ENCODE data around the gene ZDHHC4.
A peak's percentile ranks its signal among the peaks of the same experiment; 100 is the strongest.

The ZDHHC4 gene

GRCh38 chr7:6551016-6551511, 26.2 kb upstream of the ZDHHC4 start, which contains the start of gene GRID2IP:
GRID2IP (minus strand) TSS chr7:6551461; CDS start chr7:6551436, 25 bp downstream.
- H3K4me3 ChIP-seq (ENCODE audit: control insufficient read depth in 1 of 7, extremely low read depth in 1 of 7, insufficient read depth in 4 of 7, low read depth in 2 of 7, low read length in 6 of 7), result no peak within 1 kb of the TSS
- no peaks in the 10 kb centered on the region for H3K36me3 ChIP-seq (ENCODE audit: control insufficient read depth in 4 of 4, insufficient read depth in 4 of 4, low read length in 3 of 4)
- 95% methylated on average over 40 of the region's 46 CpGs for WGBS (ENCODE audit: insufficient coverage)
- ChIA-PET POLR2A (no interaction called here), CTCF (no interaction called here)
- H3K27me3 ChIP-seq (replicated peaks in 2 of 5; ENCODE audit: control insufficient read depth in 4 of 5, insufficient read depth in 5 of 5, low read length in 4 of 5), result peaks cover 0 to 2% (median 0%) of the 10 kb centered on the region in 5 experiments
- H3K4me1 ChIP-seq (ENCODE audit: control extremely low read depth in 1 of 4, control insufficient read depth in 4 of 4, insufficient read depth in 4 of 4, low read length in 3 of 4), result peaks cover 0 to 9% (median 6%) of the 10 kb centered on the region in 4 experiments
- DNase-seq, result no peak
- H3K27ac ChIP-seq (ENCODE audit: insufficient read depth in 1 of 2, low read depth in 1 of 2, low read length in 2 of 2, poor library complexity in 1 of 2, severe bottlenecking in 2 of 2), result no peak within 1 kb of the TSS
- no peaks in the 10 kb centered on the region for H3K9me3 ChIP-seq (ENCODE audit: control extremely low read depth in 1 of 5, control insufficient read depth in 4 of 5, insufficient read depth in 2 of 5, low read depth in 1 of 5, low read length in 4 of 5)

- CTCF ChIA-PET, result interaction anchor here (0.8 to 4.7 kb wide), 3 partner anchors 9 to 39 kb away, joined by 3 to 28 read pairs (median 8); no protein-coding TSS in a partner anchor
- no peak for DNase-seq
- no peaks in the 10 kb centered on the region for H3K9me3 ChIP-seq (ENCODE audit: control extremely low read depth in 1 of 5, control insufficient read depth in 4 of 5, insufficient read depth in 2 of 5, low read depth in 1 of 5, low read length in 4 of 5)
- no peak overlapping the region for H3K4me3 ChIP-seq (ENCODE audit: control insufficient read depth in 1 of 7, extremely low read depth in 1 of 7, insufficient read depth in 4 of 7, low read depth in 2 of 7, low read length in 6 of 7)
- no peak overlapping the region for H3K27ac ChIP-seq (ENCODE audit: insufficient read depth in 1 of 2, low read depth in 1 of 2, low read length in 2 of 2, poor library complexity in 1 of 2, severe bottlenecking in 2 of 2)
- no peaks in the 10 kb centered on the region for H3K36me3 ChIP-seq (ENCODE audit: control insufficient read depth in 4 of 4, insufficient read depth in 4 of 4, low read length in 3 of 4)
- H3K4me1 ChIP-seq (ENCODE audit: control extremely low read depth in 1 of 4, control insufficient read depth in 4 of 4, insufficient read depth in 4 of 4, low read length in 3 of 4), result no peaks in the 10 kb centered on the region
- WGBS (ENCODE audit: insufficient coverage), result 96% methylated on average over 5 of the region's 7 CpGs
- H3K27me3 ChIP-seq (replicated peaks in 2 of 5; ENCODE audit: control insufficient read depth in 4 of 5, insufficient read depth in 5 of 5, low read length in 4 of 5), result peaks cover 0 to 2% (median 0%) of the 10 kb centered on the region in 5 experiments
- POLR2A ChIA-PET, result no interaction called here
These were observed 23.7 kb upstream of the ZDHHC4 start for GRCh38 chr7:6553448-6554044.

- Histone ChIP-seq H3K9me3 (ENCODE audit: control extremely low read depth in 1 of 5, control insufficient read depth in 4 of 5, insufficient read depth in 2 of 5, low read depth in 1 of 5, low read length in 4 of 5) (no peaks in the 10 kb centered on the region), H3K4me3 (ENCODE audit: control insufficient read depth in 1 of 7, extremely low read depth in 1 of 7, insufficient read depth in 4 of 7, low read depth in 2 of 7, low read length in 6 of 7) (no peak overlapping the region), H3K36me3 (ENCODE audit: control insufficient read depth in 4 of 4, insufficient read depth in 4 of 4, low read length in 3 of 4) (no peaks in the 10 kb centered on the region), H3K27me3 (replicated peaks in 2 of 5; ENCODE audit: control insufficient read depth in 4 of 5, insufficient read depth in 5 of 5, low read length in 4 of 5) (peaks cover 0 to 2% (median 0%) of the 10 kb centered on the region in 5 experiments), H3K27ac (ENCODE audit: insufficient read depth in 1 of 2, low read depth in 1 of 2, low read length in 2 of 2, poor library complexity in 1 of 2, severe bottlenecking in 2 of 2) (no peak overlapping the region), H3K4me1 (ENCODE audit: control extremely low read depth in 1 of 4, control insufficient read depth in 4 of 4, insufficient read depth in 4 of 4, low read length in 3 of 4) (no peaks in the 10 kb centered on the region)
- CTCF ChIA-PET, result interaction anchor here (1.0 to 4.7 kb wide), 4 partner anchors 15 to 40 kb away, joined by 3 to 28 read pairs (median 8); no protein-coding TSS in a partner anchor
- POLR2A ChIA-PET, result interaction anchor here (0.9 kb wide), 1 partner anchor 21 kb away, joined by 6 read pairs; no protein-coding TSS in a partner anchor
- DNase-seq, result no peak
- 90% methylated on average over 3 of the region's 7 CpGs for WGBS (ENCODE audit: insufficient coverage)
These were observed 22.4 kb upstream of the ZDHHC4 start for GRCh38 chr7:6554848-6555247.

- no peaks in the 10 kb centered on the region for H3K9me3 ChIP-seq (ENCODE audit: control extremely low read depth in 1 of 5, control insufficient read depth in 4 of 5, insufficient read depth in 2 of 5, low read depth in 1 of 5, low read length in 4 of 5)
- peaks cover 0 to 2% (median 0%) of the 10 kb centered on the region in 5 experiments for H3K27me3 ChIP-seq (replicated peaks in 2 of 5; ENCODE audit: control insufficient read depth in 4 of 5, insufficient read depth in 5 of 5, low read length in 4 of 5)
- H3K27ac ChIP-seq (ENCODE audit: insufficient read depth in 1 of 2, low read depth in 1 of 2, low read length in 2 of 2, poor library complexity in 1 of 2, severe bottlenecking in 2 of 2), result no peak overlapping the region
- ChIA-PET POLR2A (no interaction called here), CTCF (interaction anchor here (2.2 to 4.7 kb wide), 2 partner anchors 20 to 41 kb away, joined by 7 to 28 read pairs; no protein-coding TSS in a partner anchor)
- no peaks in the 10 kb centered on the region for H3K36me3 ChIP-seq (ENCODE audit: control insufficient read depth in 4 of 4, insufficient read depth in 4 of 4, low read length in 3 of 4)
- H3K4me1 ChIP-seq (ENCODE audit: control extremely low read depth in 1 of 4, control insufficient read depth in 4 of 4, insufficient read depth in 4 of 4, low read length in 3 of 4), result no peaks in the 10 kb centered on the region
- 89% methylated on average over 5 of the region's 6 CpGs for WGBS (ENCODE audit: insufficient coverage)
- no peak overlapping the region for H3K4me3 ChIP-seq (ENCODE audit: control insufficient read depth in 1 of 7, extremely low read depth in 1 of 7, insufficient read depth in 4 of 7, low read depth in 2 of 7, low read length in 6 of 7)
- no peak for DNase-seq
These were observed 21.1 kb upstream of the ZDHHC4 start for GRCh38 chr7:6556196-6556595.

GRCh38 chr7:6558837-6559236, 18.4 kb upstream of the ZDHHC4 start:
- no peaks in the 10 kb centered on the region for H3K36me3 ChIP-seq (ENCODE audit: control insufficient read depth in 4 of 4, insufficient read depth in 4 of 4, low read length in 3 of 4)
- 19% methylated on average over 3 of the region's 6 CpGs for WGBS (ENCODE audit: insufficient coverage)
- DNase-seq, result peak; percentile 66 to 69 (median 66)
- no peaks in the 10 kb centered on the region for H3K4me1 ChIP-seq (ENCODE audit: control extremely low read depth in 1 of 4, control insufficient read depth in 4 of 4, insufficient read depth in 4 of 4, low read length in 3 of 4)
- CTCF ChIA-PET, result interaction anchor here (0.6 to 4.6 kb wide), 14 partner anchors 9 to 513 kb away, joined by 3 to 31 read pairs (median 4); no protein-coding TSS in a partner anchor
- no peaks in the 10 kb centered on the region for H3K9me3 ChIP-seq (ENCODE audit: control extremely low read depth in 1 of 5, control insufficient read depth in 4 of 5, insufficient read depth in 2 of 5, low read depth in 1 of 5, low read length in 4 of 5)
- H3K27ac ChIP-seq (ENCODE audit: insufficient read depth in 1 of 2, low read depth in 1 of 2, low read length in 2 of 2, poor library complexity in 1 of 2, severe bottlenecking in 2 of 2), result no peak overlapping the region
- no peaks in the 10 kb centered on the region for H3K27me3 ChIP-seq (replicated peaks in 2 of 5; ENCODE audit: control insufficient read depth in 4 of 5, insufficient read depth in 5 of 5, low read length in 4 of 5)
- POLR2A ChIA-PET, result interaction anchor here (0.6 to 1.4 kb wide), 3 partner anchors 35 to 51 kb away, joined by 3 to 4 read pairs (median 3); no protein-coding TSS in a partner anchor
- no peak overlapping the region for H3K4me3 ChIP-seq (ENCODE audit: control insufficient read depth in 1 of 7, extremely low read depth in 1 of 7, insufficient read depth in 4 of 7, low read depth in 2 of 7, low read length in 6 of 7)

- no peak for DNase-seq
- Histone ChIP-seq H3K4me3 (ENCODE audit: control insufficient read depth in 1 of 7, extremely low read depth in 1 of 7, insufficient read depth in 4 of 7, low read depth in 2 of 7, low read length in 6 of 7) (no peak overlapping the region), H3K27me3 (replicated peaks in 2 of 5; ENCODE audit: control insufficient read depth in 4 of 5, insufficient read depth in 5 of 5, low read length in 4 of 5) (no peaks in the 10 kb centered on the region), H3K4me1 (ENCODE audit: control extremely low read depth in 1 of 4, control insufficient read depth in 4 of 4, insufficient read depth in 4 of 4, low read length in 3 of 4) (no peaks in the 10 kb centered on the region), H3K9me3 (ENCODE audit: control extremely low read depth in 1 of 5, control insufficient read depth in 4 of 5, insufficient read depth in 2 of 5, low read depth in 1 of 5, low read length in 4 of 5) (no peaks in the 10 kb centered on the region), H3K36me3 (ENCODE audit: control insufficient read depth in 4 of 4, insufficient read depth in 4 of 4, low read length in 3 of 4) (no peaks in the 10 kb centered on the region), H3K27ac (ENCODE audit: insufficient read depth in 1 of 2, low read depth in 1 of 2, low read length in 2 of 2, poor library complexity in 1 of 2, severe bottlenecking in 2 of 2) (no peak overlapping the region)
- WGBS (ENCODE audit: insufficient coverage), result no CpG with 5 or more reads among the region's 3 CpGs
- ChIA-PET CTCF (interaction anchor here (0.8 to 4.6 kb wide), 6 partner anchors 11 to 503 kb away, joined by 3 to 31 read pairs (median 6); no protein-coding TSS in a partner anchor), POLR2A (interaction anchor here (1.4 kb wide), 1 partner anchor 44 kb away, joined by 4 read pairs; no protein-coding TSS in a partner anchor)
These were observed 17.4 kb upstream of the ZDHHC4 start for GRCh38 chr7:6559896-6560295.

GRCh38 chr7:6562106-6562505, 15.1 kb upstream of the ZDHHC4 start:
- no peak for DNase-seq
- H3K27ac ChIP-seq (ENCODE audit: insufficient read depth in 1 of 2, low read depth in 1 of 2, low read length in 2 of 2, poor library complexity in 1 of 2, severe bottlenecking in 2 of 2), result no peak overlapping the region
- POLR2A ChIA-PET, result interaction anchor here (1.1 kb wide), 1 partner anchor 13 kb away, joined by 3 read pairs; no protein-coding TSS in a partner anchor
- no peaks in the 10 kb centered on the region for H3K27me3 ChIP-seq (replicated peaks in 2 of 5; ENCODE audit: control insufficient read depth in 4 of 5, insufficient read depth in 5 of 5, low read length in 4 of 5)
- no peaks in the 10 kb centered on the region for H3K36me3 ChIP-seq (ENCODE audit: control insufficient read depth in 4 of 4, insufficient read depth in 4 of 4, low read length in 3 of 4)
- H3K4me1 ChIP-seq (ENCODE audit: control extremely low read depth in 1 of 4, control insufficient read depth in 4 of 4, insufficient read depth in 4 of 4, low read length in 3 of 4), result no peaks in the 10 kb centered on the region
- H3K4me3 ChIP-seq (ENCODE audit: control insufficient read depth in 1 of 7, extremely low read depth in 1 of 7, insufficient read depth in 4 of 7, low read depth in 2 of 7, low read length in 6 of 7), result no peak overlapping the region
- no peaks in the 10 kb centered on the region for H3K9me3 ChIP-seq (ENCODE audit: control extremely low read depth in 1 of 5, control insufficient read depth in 4 of 5, insufficient read depth in 2 of 5, low read depth in 1 of 5, low read length in 4 of 5)
- CTCF ChIA-PET, result interaction anchor here (4.6 kb wide), 1 partner anchor 14 kb away, joined by 31 read pairs; no protein-coding TSS in a partner anchor
- WGBS (ENCODE audit: insufficient coverage), result no CpG with 5 or more reads among the region's 1 CpG
